HL-60 (cell line): ENCODE data around the gene EPC1.
A peak's percentile ranks its signal among the peaks of the same experiment; 100 is the strongest.

Source experiments
- DNase-seq, 2 experiments: peaks; one replicate each; pipeline ENCODE4 v3.0.0-alpha.2; 2010 to 2020; ENCODE audit warnings: low read depth in 1 of 2, low spot score in 1 of 2
- H3K27ac ChIP-seq: fragments of 250-450 bp; sonication (Bioruptor Pico); replicated peaks from 2 replicates; pipeline ENCODE4 v1.5.1; 2020; ENCODE audit warnings: mild to moderate bottlenecking, moderate library complexity
- H3K27me3 ChIP-seq: fragments of 250-450 bp; sonication (Bioruptor Pico); 2 replicates; pipeline ENCODE4 v1.5.1; 2021; ENCODE audit warnings: mild to moderate bottlenecking, moderate library complexity; ENCODE audit not compliant: insufficient read depth, poor library complexity, severe bottlenecking
- H3K4me3 ChIP-seq: replicated peaks from 2 replicates; pipeline ENCODE4 v1.5.1; 2011; ENCODE audit warnings: mild to moderate bottlenecking, control low read depth, low read length; ENCODE audit not compliant: insufficient read depth
- CTCF ChIP-seq: IDR thresholded peaks from one replicate; pipeline ENCODE4 v1.5.1; 2011; ENCODE audit warnings: low read length, control low read depth, inconsistent platforms; ENCODE audit not compliant: insufficient read depth
- GABPA ChIP-seq: IDR thresholded peaks from 2 replicates; pipeline ENCODE4 v1.6.1; 2012; ENCODE audit warnings: low read depth
- POLR2AphosphoS5 ChIP-seq: IDR thresholded peaks from 2 replicates; pipeline ENCODE4 v1.6.1; 2012; ENCODE audit warnings: low read depth
- REST ChIP-seq: IDR thresholded peaks from 2 replicates; pipeline ENCODE4 v1.6.1; 2012; ENCODE audit warnings: low read depth; ENCODE audit not compliant: insufficient replicate concordance
- SPI1 ChIP-seq: IDR thresholded peaks from 2 replicates; pipeline ENCODE4 v1.6.1; 2012; ENCODE audit warnings: low read depth, mild to moderate bottlenecking, borderline replicate concordance

EPC1 gene

GRCh38 chr10:32318476-32318896 is 28.5 kb downstream of the EPC1 start:
- TF ChIP-seq CTCF (no peak), GABPA (no peak), POLR2AphosphoS5 (no peak), REST (no peak), SPI1 (no peak)
- Histone ChIP-seq H3K27me3 (no peaks in the 10 kb centered on the region), H3K27ac (no peak overlapping the region), H3K4me3 (no peak overlapping the region)
- DNase-seq, result peak; percentile 25 to 44

GRCh38 chr10:32317795-32318357 is 29.1 kb downstream of the EPC1 start:
- H3K4me3 ChIP-seq, result no peak overlapping the region
- TF ChIP-seq REST (no peak), CTCF (no peak), GABPA (no peak), SPI1 (no peak), POLR2AphosphoS5 (no peak)
- no peak for DNase-seq
- H3K27me3 ChIP-seq, result no peaks in the 10 kb centered on the region
- no peak overlapping the region for H3K27ac ChIP-seq

- no peak for DNase-seq
- Histone ChIP-seq H3K4me3 (no peak overlapping the region), H3K27ac (no peak overlapping the region), H3K27me3 (no peaks in the 10 kb centered on the region)
- no peak for TF ChIP-seq CTCF
- TF ChIP-seq REST, result no peak
- no peak for TF ChIP-seq GABPA
- TF ChIP-seq POLR2AphosphoS5, result no peak
- no peak for TF ChIP-seq SPI1
Observed at GRCh38 chr10:32315424-32315823, 31.5 kb downstream of the EPC1 start.
